CD4-positive, alpha-beta T cell treated with Interleukin-6 at 100 ng/mL for 8 hours (primary cell): ENCODE data around the gene TMEM61.

ENCODE experiments used
- DNase-seq: peaks from one replicate; pipeline ENCODE4 v3.0.0-alpha.2; 2020; ENCODE audit warnings: mixed read lengths, low spot score

The TMEM61 gene

DNA sequence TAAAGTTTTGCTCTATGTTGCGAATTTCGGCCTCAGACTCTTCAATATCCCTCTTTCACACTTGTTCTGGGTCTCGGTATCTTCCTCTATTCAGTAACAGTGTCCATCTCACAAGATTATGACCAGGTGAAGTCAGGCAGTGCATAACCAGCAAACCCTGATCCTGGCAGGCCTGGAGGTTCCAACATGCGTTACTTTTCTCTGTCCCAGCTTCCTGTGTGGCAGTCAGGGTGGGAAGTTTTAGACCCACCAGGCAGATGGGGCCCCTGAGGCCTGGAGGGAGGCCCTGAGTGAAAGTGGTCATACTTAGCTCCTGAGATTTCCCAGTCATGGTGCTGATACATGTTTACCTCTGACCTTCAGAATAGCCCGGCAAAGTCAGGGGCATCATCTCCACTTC, 5.1 kb downstream of the TMEM61 start:
- no peak for DNase-seq

DNA sequence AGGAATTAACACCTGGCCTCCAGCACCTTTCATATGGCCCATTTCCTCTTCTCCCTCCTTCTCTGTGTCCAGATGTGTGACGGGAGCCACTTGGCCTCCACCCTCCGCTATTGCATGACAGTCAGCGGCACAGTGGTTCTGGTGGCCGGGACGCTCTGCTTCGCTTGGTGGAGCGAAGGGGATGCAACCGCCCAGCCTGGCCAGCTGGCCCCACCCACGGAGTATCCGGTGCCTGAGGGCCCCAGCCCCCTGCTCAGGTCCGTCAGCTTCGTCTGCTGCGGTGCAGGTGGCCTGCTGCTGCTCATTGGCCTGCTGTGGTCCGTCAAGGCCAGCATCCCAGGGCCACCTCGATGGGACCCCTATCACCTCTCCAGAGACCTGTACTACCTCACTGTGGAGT, 5.6 kb downstream of the TMEM61 start:
- no peak for DNase-seq

GRCh38 chr1:54986533-54986932, 6.1 kb downstream of the TMEM61 start:
- DNase-seq, result no peak

- DNase-seq, result no peak
These were observed 7.0 kb downstream of the TMEM61 start for GRCh38 chr1:54987427-54987826.

GRCh38 chr1:54987919-54988705, 7.7 kb downstream of the TMEM61 start:
- no peak for DNase-seq

DNA sequence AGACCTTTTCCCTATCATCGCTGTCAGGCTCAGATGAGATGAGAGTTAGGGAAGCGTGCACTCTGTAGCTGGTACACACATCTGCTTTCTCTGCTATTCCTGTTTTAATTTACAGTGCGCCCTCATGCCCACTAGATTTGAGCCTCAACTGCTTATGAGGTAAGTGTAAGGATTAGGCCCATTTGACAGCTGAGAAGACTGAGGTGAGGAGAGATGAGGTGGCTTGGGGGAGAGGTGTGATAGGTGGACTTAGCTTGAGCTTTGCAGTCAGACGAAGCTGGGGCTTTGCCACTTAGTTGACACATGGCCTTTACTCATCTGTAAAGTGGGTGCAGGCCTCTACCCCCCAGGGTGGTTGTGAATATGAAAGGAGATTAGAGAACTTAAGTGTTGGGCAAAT, 8.5 kb downstream of the TMEM61 start:
- no peak for DNase-seq

- DNase-seq, result no peak
These were observed 9.0 kb downstream of the TMEM61 start for GRCh38 chr1:54989473-54989872.

GRCh38 chr1:54989968-54990810, 9.8 kb downstream of the TMEM61 start:
- no peak for DNase-seq

GRCh38 chr1:54990916-54991315, 10.5 kb downstream of the TMEM61 start:
- no peak for DNase-seq

DNA sequence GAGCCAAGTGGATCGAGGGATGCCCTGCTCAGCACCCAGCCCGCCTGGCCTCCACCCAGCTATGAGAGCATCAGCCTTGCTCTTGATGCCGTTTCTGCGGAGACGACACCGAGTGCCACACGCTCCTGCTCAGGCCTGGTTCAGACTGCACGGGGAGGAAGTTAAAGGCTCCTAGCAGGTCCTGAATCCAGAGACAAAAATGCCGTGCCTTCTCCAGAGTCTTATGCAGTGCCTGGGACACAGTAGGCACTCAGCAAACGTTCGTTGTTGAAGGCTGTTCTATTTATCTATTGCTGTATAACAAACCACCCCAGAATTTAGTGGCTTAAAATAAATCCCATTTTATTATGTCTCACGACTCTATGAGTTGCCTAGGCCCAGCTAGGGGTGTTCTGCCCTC, 11.5 kb downstream of the TMEM61 start:
- DNase-seq, result no peak

GRCh38 chr1:54993140-54993539, 12.7 kb downstream of the TMEM61 start:
- no peak for DNase-seq

- no peak for DNase-seq
These were observed 14.0 kb downstream of the TMEM61 start for GRCh38 chr1:54994355-54994990.

- DNase-seq, result no peak
These were observed 14.8 kb downstream of the TMEM61 start for GRCh38 chr1:54995013-54995760.

DNA sequence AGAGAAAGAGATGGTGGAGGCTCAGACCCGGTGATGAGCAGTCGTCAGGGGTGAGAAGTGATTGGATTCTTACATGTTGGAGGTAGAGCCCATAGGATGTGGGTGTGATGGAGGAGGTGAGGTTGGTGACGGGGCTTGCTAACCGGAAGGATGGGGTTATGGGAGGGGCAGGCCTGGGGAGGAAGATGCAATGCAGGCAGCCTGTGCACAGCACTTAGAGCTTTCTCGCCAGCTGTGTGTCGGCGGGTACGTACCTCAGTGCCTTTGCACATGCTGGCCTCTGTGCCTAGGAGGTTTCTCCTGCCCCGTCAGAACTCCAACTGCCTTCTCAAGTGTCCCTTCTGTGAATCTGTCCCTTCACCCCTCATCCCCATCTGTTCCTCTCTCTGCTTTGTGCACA, 15.4 kb downstream of the TMEM61 start:
- peak; percentile 62 for DNase-seq

DNA sequence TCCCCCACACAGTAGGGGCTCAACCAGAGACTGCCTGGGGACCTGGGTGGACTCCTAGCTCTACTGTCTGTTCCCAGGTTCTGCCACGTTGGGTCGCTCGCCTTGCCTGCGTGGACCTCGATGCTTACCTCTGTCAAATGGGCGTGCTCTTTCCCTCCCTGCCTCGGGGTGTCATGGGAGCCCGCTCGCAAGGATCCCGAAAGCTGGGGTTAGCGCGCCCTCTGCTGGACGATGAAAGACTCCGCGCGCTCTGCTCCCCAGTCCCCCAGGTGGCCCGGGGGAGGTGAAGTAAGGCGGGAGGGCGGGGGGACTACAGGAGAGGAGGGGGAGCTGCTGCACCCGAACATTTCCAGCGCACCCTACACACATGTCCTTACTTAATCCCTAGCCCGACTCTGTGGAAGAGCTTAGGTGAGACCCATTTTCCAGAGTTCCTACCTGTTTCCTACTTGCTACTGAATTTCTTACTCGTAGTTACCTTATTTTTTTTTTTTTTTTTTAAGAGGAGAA, 16.0 kb downstream of the TMEM61 start:
- DNase-seq, result peak; percentile 69

DNA sequence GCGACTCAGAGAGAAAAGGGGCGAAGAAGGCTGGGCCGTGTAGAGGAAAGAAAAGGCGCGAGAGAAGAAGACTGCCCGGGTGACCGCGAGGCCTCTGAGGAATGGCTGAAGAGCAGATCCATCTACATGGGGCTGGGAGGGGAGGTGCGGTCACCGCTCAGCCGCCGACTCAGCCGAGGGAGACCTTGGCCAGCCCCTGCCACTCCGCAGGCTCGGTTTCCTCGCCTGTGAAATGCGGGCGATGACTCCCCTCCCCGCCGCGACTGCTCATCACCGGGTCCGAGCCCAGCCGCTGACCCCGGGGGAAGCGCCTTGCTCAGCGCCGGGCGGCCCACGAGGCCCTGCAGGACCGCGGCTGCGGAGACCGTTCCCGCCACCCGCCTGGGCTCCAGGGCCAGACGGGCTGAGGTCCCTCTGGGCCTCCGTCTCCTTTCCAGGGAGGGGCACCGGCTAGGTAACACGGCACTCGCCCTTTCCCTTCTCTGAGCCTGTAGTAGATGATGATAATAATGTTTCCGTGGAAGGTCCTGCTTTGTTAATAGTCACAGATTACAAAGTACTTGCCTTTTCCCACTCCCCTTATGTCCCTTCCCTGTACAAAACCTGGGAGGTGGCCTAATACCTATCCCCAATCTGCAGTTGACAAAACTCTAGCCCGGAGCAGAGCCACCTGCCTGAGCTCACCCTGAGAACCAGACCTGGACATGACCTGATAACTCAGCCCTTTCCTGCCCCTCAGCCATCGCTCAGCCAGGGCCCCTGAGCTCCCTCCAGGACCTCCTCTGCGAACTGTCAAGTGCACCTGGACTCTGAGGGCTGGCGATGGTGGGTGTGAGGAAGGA, 16.7 kb downstream of the TMEM61 start:
- no peak for DNase-seq

DNA sequence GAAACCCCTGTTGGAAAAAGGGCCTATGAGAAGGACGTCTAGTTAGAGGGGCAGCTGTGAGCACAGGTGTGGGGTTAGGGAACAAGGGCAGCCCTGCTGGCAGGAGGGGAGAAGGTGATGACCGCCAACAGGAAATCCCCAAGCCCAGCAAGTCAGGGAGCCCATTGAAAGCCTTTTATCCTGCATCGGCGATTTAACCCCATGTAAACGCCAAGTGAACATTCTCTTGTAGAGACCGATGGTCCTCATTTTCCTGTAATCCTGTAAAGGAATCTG, 17.2 kb downstream of the TMEM61 start:
- no peak for DNase-seq

- no peak for DNase-seq
These were observed 17.7 kb downstream of the TMEM61 start for GRCh38 chr1:54998100-54998499.

DNA sequence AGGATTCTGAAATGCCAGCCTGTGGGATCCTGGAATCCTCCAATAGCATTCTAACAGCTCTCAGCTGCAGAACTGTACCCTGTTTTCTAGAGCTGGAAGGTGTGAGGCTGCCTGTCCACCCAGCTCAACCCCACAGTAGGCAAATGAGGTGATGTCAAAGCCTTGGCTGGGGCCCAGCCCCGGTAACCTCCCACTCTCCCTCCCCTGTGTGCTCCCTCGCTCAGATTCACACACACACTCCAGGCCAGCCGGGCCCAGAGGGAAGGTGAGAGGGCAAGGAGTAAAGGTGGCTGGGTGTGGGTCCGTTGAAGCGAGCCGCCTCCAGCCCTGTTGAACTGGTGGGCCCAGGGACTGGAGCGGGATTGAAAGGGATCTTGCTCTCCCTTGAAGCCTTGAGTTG, 18.2 kb downstream of the TMEM61 start, which contains the start of gene BSND:
Gene BSND, plus strand, starts transcription at position 257 of the 400 bp plus-strand sequence. CDS start 254 bp downstream, outside the sequence.
- no peak for DNase-seq

- DNase-seq, result no peak
These were observed 20.0 kb downstream of the TMEM61 start for GRCh38 chr1:55000110-55001085.
